H1 (cell line): ENCODE measurements around the gene PRMT2. TPM values are rescaled to one million over a fixed set of nuclear protein-coding genes. Genes with fewer than 3 reads are reported as not detected.

ENCODE experiments used
- CTCF ChIA-PET: fragments of 300-600 bp; sonication (Branson Sonifier 250); formaldehyde crosslinking; loops from one replicate; lab custom pipeline; 2021; ENCODE audit not compliant: partially characterized antibody; lab: Charles Lee
- POLR2A ChIA-PET: fragments of 300-600 bp; sonication (Branson Sonifier 250); formaldehyde crosslinking; loops from one replicate; lab custom pipeline; 2021; ENCODE audit warnings: inconsistent platforms; ENCODE audit not compliant: partially characterized antibody; lab: Charles Lee
- DNase-seq, 2 experiments: peaks; one replicate each; pipeline versions ENCODE4 v3.0.0 to v3.0.0-alpha.2; 2010 to 2022; ENCODE audit warnings: low spot score in 2 of 2, low read depth in 1 of 2, mixed read lengths in 1 of 2
- FAIRE-seq: peaks from 2 replicates; lab custom pipeline; 2011; peaks lifted over from hg19 to GRCh38; lab: Jason Lieb, UNC
- H2AFZ ChIP-seq: 2 replicates; pipeline ENCODE4 v1.8.1; 2012; ENCODE audit warnings: low read length, inconsistent platforms
- H2AK5ac ChIP-seq: 2 replicates; pipeline ENCODE4 v1.6.1; 2013; ENCODE audit warnings: low read depth, low read length
- H2BK120ac ChIP-seq: replicated peaks from 2 replicates; pipeline ENCODE3; 2013; ENCODE audit warnings: low read depth, low read length, inconsistent platforms
- H2BK12ac ChIP-seq: 2 replicates; pipeline ENCODE4 v1.6.1; 2013; ENCODE audit warnings: low read depth, low read length
- H2BK15ac ChIP-seq: 2 replicates; pipeline ENCODE4 v1.6.1; 2013; ENCODE audit warnings: low read length
- H2BK20ac ChIP-seq: 2 replicates; pipeline ENCODE4 v1.6.1; 2013; ENCODE audit warnings: low read length
- H2BK5ac ChIP-seq: 2 replicates; pipeline ENCODE4 v1.6.1; 2013; ENCODE audit warnings: low read depth, low read length
- H3K14ac ChIP-seq: 2 replicates; pipeline ENCODE4 v1.6.1; 2013; ENCODE audit warnings: inconsistent platforms; ENCODE audit not compliant: insufficient read length
- H3K18ac ChIP-seq: 2 replicates; pipeline ENCODE4 v1.6.1; 2013; ENCODE audit warnings: low read length; ENCODE audit errors: extremely low read depth
- H3K23ac ChIP-seq: 2 replicates; pipeline ENCODE4 v1.6.1; 2013; ENCODE audit warnings: inconsistent platforms; ENCODE audit not compliant: insufficient read length
- H3K23me2 ChIP-seq: 2 replicates; pipeline ENCODE4 v1.6.1; 2013; ENCODE audit warnings: low read depth, low read length
- H3K27ac ChIP-seq: 2 replicates; pipeline ENCODE4 v1.6.1; 2011; ENCODE audit warnings: low read depth, low read length, inconsistent platforms
- H3K27me3 ChIP-seq, 4 experiments: replicated peaks in 1 of 4; 1 replicate in 1 of 4; 2 replicates in 3 of 4; pipeline versions ENCODE4 v1.6.1 to v1.8.1; 2011 to 2013; ENCODE audit warnings: low read length in 3 of 4, mild to moderate bottlenecking in 3 of 4, inconsistent platforms in 2 of 4, mixed read lengths in 2 of 4, moderate library complexity in 1 of 4; ENCODE audit not compliant: control insufficient read depth in 3 of 4, insufficient read depth in 3 of 4; ENCODE audit errors: extremely low read depth in 1 of 4
- H3K36me3 ChIP-seq, 4 experiments: 2 replicates each; pipeline versions ENCODE4 v1.6.1 to v1.8.1; 2011 to 2013; ENCODE audit warnings: mild to moderate bottlenecking in 4 of 4, low read length in 3 of 4, moderate library complexity in 2 of 4, control low read depth in 1 of 4, inconsistent platforms in 1 of 4; ENCODE audit not compliant: insufficient read depth in 4 of 4, control insufficient read depth in 2 of 4
- H3K4ac ChIP-seq: replicated peaks from 2 replicates; pipeline ENCODE3; 2013; ENCODE audit warnings: low read length, low read depth, mixed read lengths, inconsistent platforms; ENCODE audit not compliant: insufficient read length
- H3K4me1 ChIP-seq, 4 experiments: replicated peaks in 1 of 4; 1 replicate in 1 of 4; 2 replicates in 3 of 4; pipeline versions ENCODE4 v1.6.1 to v1.8.1; 2011 to 2013; ENCODE audit warnings: low read length in 3 of 4, inconsistent platforms in 2 of 4, mixed read lengths in 1 of 4; ENCODE audit not compliant: insufficient read depth in 4 of 4, control insufficient read depth in 3 of 4
- H3K4me2 ChIP-seq, 2 experiments: 2 replicates each; pipeline versions ENCODE4 v1.6.1 to v1.8.1; 2011 to 2013; ENCODE audit warnings: low read depth in 2 of 2, low read length in 2 of 2, control low read depth in 1 of 2, inconsistent platforms in 1 of 2, mild to moderate bottlenecking in 1 of 2; ENCODE audit not compliant: insufficient read depth in 1 of 2
- H3K4me3 ChIP-seq, 4 experiments: fragments of 200-600, 300-600 bp in 1 of 4; sonication (generic), shearing (Covaris generic), sonication (Bioruptor Twin) in 1 of 4; 2 replicates each; pipeline versions ENCODE4 v1.5.1 to v1.8.1; 2011 to 2016; ENCODE audit warnings: low read length in 4 of 4, low read depth in 3 of 4, control low read depth in 2 of 4, inconsistent platforms in 2 of 4, mild to moderate bottlenecking in 2 of 4, mixed read lengths in 1 of 4, moderate library complexity in 1 of 4; ENCODE audit not compliant: insufficient read depth in 2 of 4; ENCODE audit errors: extremely low read depth in 1 of 4
- H3K56ac ChIP-seq: replicated peaks from 2 replicates; pipeline ENCODE3; 2013; ENCODE audit warnings: low read depth, mild to moderate bottlenecking, mixed read lengths, low read length, inconsistent platforms; ENCODE audit not compliant: insufficient read length
- H3K79me1 ChIP-seq: 2 replicates; pipeline ENCODE4 v1.6.1; 2013; ENCODE audit warnings: low read depth, low read length, control low read depth
- H3K79me2 ChIP-seq, 2 experiments: 2 replicates each; pipeline versions ENCODE4 v1.6.1 to v1.8.1; 2012 to 2013; ENCODE audit warnings: low read length in 2 of 2, mild to moderate bottlenecking in 2 of 2, inconsistent platforms in 1 of 2; ENCODE audit not compliant: insufficient read depth in 2 of 2, control insufficient read depth in 1 of 2
- H3K9ac ChIP-seq, 4 experiments: replicated peaks in 1 of 4; 1 replicate in 1 of 4; 2 replicates in 3 of 4; pipeline versions ENCODE4 v1.6.1 to v1.8.1; 2011 to 2013; ENCODE audit warnings: low read depth in 3 of 4, low read length in 3 of 4, control low read depth in 2 of 4, mild to moderate bottlenecking in 2 of 4, moderate library complexity in 2 of 4, inconsistent platforms in 1 of 4; ENCODE audit errors: extremely low read depth in 1 of 4
- H3K9me3 ChIP-seq, 2 experiments: 2 replicates each; pipeline versions ENCODE4 v1.6.1 to v1.8.1; 2012 to 2013; ENCODE audit warnings: mild to moderate bottlenecking in 2 of 2, moderate library complexity in 2 of 2, control low read depth in 1 of 2, inconsistent platforms in 1 of 2, low read depth in 1 of 2, low read length in 1 of 2, mixed read lengths in 1 of 2; ENCODE audit not compliant: insufficient read depth in 2 of 2
- H4K20me1 ChIP-seq, 2 experiments: replicated peaks in 1 of 2; 2 replicates each; pipeline versions ENCODE3 to v1.8.1; 2011 to 2013; ENCODE audit warnings: inconsistent platforms in 2 of 2, low read length in 2 of 2, mild to moderate bottlenecking in 1 of 2; ENCODE audit not compliant: insufficient read depth in 2 of 2, control insufficient read depth in 1 of 2
- H4K5ac ChIP-seq: 2 replicates; pipeline ENCODE4 v1.6.1; 2013; ENCODE audit warnings: low read length, low read depth, mixed read lengths, inconsistent platforms; ENCODE audit not compliant: insufficient read length
- H4K8ac ChIP-seq: 2 replicates; pipeline ENCODE4 v1.8.0; 2013; ENCODE audit warnings: mild to moderate bottlenecking, moderate library complexity, low read length, inconsistent platforms; ENCODE audit not compliant: insufficient read depth; ENCODE audit errors: extremely low read depth
- H4K91ac ChIP-seq: replicated peaks from 2 replicates; pipeline ENCODE3; 2013; ENCODE audit warnings: low read length, mixed read lengths, inconsistent platforms; ENCODE audit not compliant: insufficient read length
- ATF2 ChIP-seq: IDR thresholded peaks from 2 replicates; pipeline ENCODE4 v1.6.1; 2012; ENCODE audit warnings: low read length, inconsistent platforms
- CBX5 ChIP-seq: fragments of 300-800, 300-1000 bp; sonication (generic); IDR thresholded peaks from 2 replicates; pipeline ENCODE4 v1.7.1; 2016; ENCODE audit warnings: antibody characterized with exemption, low read length, low read depth
- HDAC6 ChIP-seq: IDR thresholded peaks from one replicate; pipeline ENCODE4 v1.7.1; 2012; ENCODE audit warnings: low read depth, mild to moderate bottlenecking, inconsistent platforms, low read length, moderate library complexity
- KDM1A ChIP-seq: fragments of 200-600, 300-600 bp; sonication (generic); IDR thresholded peaks from 2 replicates; pipeline ENCODE4 v1.7.1; 2016; ENCODE audit warnings: mild to moderate bottlenecking, low read length, borderline replicate concordance
- PHF8 ChIP-seq: fragments of 200-600 bp; sonication (generic); conservative IDR thresholded peaks from 2 replicates; pipeline ENCODE4 v1.7.1; 2012; ENCODE audit warnings: low read depth, mild to moderate bottlenecking, inconsistent platforms, low read length, moderate library complexity
- RXRA ChIP-seq: IDR thresholded peaks from 2 replicates; pipeline ENCODE4 v1.6.1; 2011; ENCODE audit warnings: low read depth, mild to moderate bottlenecking, low read length, moderate library complexity; ENCODE audit not compliant: insufficient read depth
- SRF ChIP-seq: IDR thresholded peaks from 2 replicates; pipeline ENCODE4 v1.6.1; 2011; ENCODE audit warnings: mild to moderate bottlenecking, low read depth, low read length, moderate library complexity
- TBP ChIP-seq: IDR thresholded peaks from 2 replicates; pipeline ENCODE4 v1.6.1; 2011; ENCODE audit warnings: low read depth, low read length, improper control_type of control experiment
- TEAD4 ChIP-seq: IDR thresholded peaks from 2 replicates; pipeline ENCODE4 v1.6.1; 2012; ENCODE audit warnings: low read depth, low read length, inconsistent platforms, mixed read lengths
- USF2 ChIP-seq: IDR thresholded peaks from 2 replicates; pipeline ENCODE4 v1.6.1; 2011; ENCODE audit warnings: low read length, improper control_type of control experiment
- YY1 ChIP-seq: IDR thresholded peaks from 2 replicates; pipeline ENCODE4 v1.6.1; 2011; ENCODE audit warnings: low read depth, mild to moderate bottlenecking, low read length
- whole genome bisulfite sequencing, 2 experiments: shearing (Covaris generic) in 1 of 2; methylation state at CpG; one replicate each; pipeline versions ENCODE4 v1.1.6 to v1.1.7; 2013 to 2015; ENCODE audit warnings: low lambda C conversion rate in 2 of 2, mixed read lengths in 2 of 2, inconsistent platforms in 1 of 2, low coverage in 1 of 2, missing lambda C conversion rate in 1 of 2; ENCODE audit not compliant: insufficient replicate concordance in 2 of 2, insufficient coverage in 1 of 2, insufficient read length in 1 of 2; ENCODE audit errors: extremely low coverage in 1 of 2, missing lambda C conversion rate in 1 of 2; 5-methylcytosine and 5-hydroxymethylcytosine counted together
- polyA plus RNA-seq, 7 experiments: library from polyadenylated mRNA; depleted of rRNA in 3 of 7; stranded (reverse) in 5 of 7; unstranded in 2 of 7; fragments of >200 nt in 5 of 7; fragments of 200-250 nt in 2 of 7; gene quantifications; 1 replicate in 5 of 7; 2 replicates in 1 of 7; 4 replicates in 1 of 7; pipeline versions ENCODE4 v1.2.1 to v1.2.3, GENCODE V29; 2011 to 2013; ENCODE audit warnings: missing spikeins in 2 of 7, mixed read lengths in 2 of 7
- total RNA-seq: library from RNA; stranded (reverse); fragmentation: NEBNext Ultra II Directional; extraction: Animal tissue kit (Norgen Biotek cat#: 25700); gene quantifications from 2 replicates; pipeline ENCODE4 v1.2.1, GENCODE V29; 2021

Gene PRMT2
- total and polyA plus RNA-seq, 2 of the 8 experiments (the other 6 are each of a cell fraction or from before 2014, with no cell fraction given): 45.8 to 59.2 TPM

- Histone ChIP-seq H3K9me3 (peaks cover 0 to 4% of the 10 kb centered on the region in 2 experiments; a peak in 1 of 4 replicates), H3K36me3 (peaks cover 2 to 31% (median 15%) of the 10 kb centered on the region in 4 experiments; a peak in 6 of 8 replicates), H3K23me2 (no peaks in the 10 kb centered on the region; the same call in 1 of the 2 replicates), H3K9ac (no peak overlapping the region), H4K5ac (no peak overlapping the region), H2AFZ (no peak overlapping the region), H3K27ac (no peak overlapping the region), H3K4ac (no peak overlapping the region), H4K8ac (no peak overlapping the region), H3K56ac (no peak overlapping the region), H4K91ac (no peak overlapping the region), H2AK5ac (no peak overlapping the region), H3K79me2 (no peaks in the 10 kb centered on the region), H3K79me1 (no peaks in the 10 kb centered on the region; the same call in 1 of the 2 replicates), H2BK20ac (no peak overlapping the region), H3K14ac (no peak overlapping the region), H3K18ac (no peak overlapping the region), H3K23ac (no peak overlapping the region), H3K4me3 (no peak overlapping the region), H2BK12ac (no peak overlapping the region), H3K27me3 (no peaks in the 10 kb centered on the region), H2BK15ac (no peak overlapping the region), H2BK120ac (no peak overlapping the region), H3K4me1 (no peaks in the 10 kb centered on the region; a peak in 1 of 7 replicates), H2BK5ac (no peak overlapping the region), H3K4me2 (no peak overlapping the region), H4K20me1 (no peaks in the 10 kb centered on the region)
- CTCF ChIA-PET: no interaction called here
- 94% methylated on average over 1 of the region's 1 CpG; no CpG with 5 or more reads in 1 of the 2 experiments for WGBS, 2 experiments
- POLR2A ChIA-PET: interaction anchor here (0.6 to 1.5 kb wide), 2 partner anchors 11 to 497 kb away, joined by 3 to 6 read pairs; no protein-coding TSS in a partner anchor
- FAIRE-seq (no peak), DNase-seq (no peak)
- TF ChIP-seq SRF: no peak
- no peak for TF ChIP-seq TEAD4
- no peak for TF ChIP-seq RXRA
- TF ChIP-seq CBX5: no peak
- TF ChIP-seq TBP: no peak
- TF ChIP-seq USF2: no peak
- TF ChIP-seq KDM1A: no peak
- no peak for TF ChIP-seq PHF8
- no peak for TF ChIP-seq YY1
- TF ChIP-seq ATF2: no peak
- TF ChIP-seq HDAC6: no peak
Measured at GRCh38 chr21:46656820-46657219, 21.3 kb downstream of the PRMT2 start.
